Kidney epithelial cell (primary cell): Measurements from ENCODE around the gene CDK5RAP2. TPM values are rescaled to one million over a fixed set of nuclear protein-coding genes. Genes with fewer than 3 reads are reported as not detected.

Source experiments
- DNase-seq: peaks from one replicate; pipeline ENCODE4 v3.0.0-alpha.2; 2010; ENCODE audit warnings: low read depth
- H3K27me3 ChIP-seq: 2 replicates; pipeline ENCODE4 v1.6.0; 2011; ENCODE audit warnings: low read length; ENCODE audit not compliant: control insufficient read depth, insufficient read depth
- H3K36me3 ChIP-seq: 2 replicates; pipeline ENCODE4 v1.5.1; 2011; ENCODE audit warnings: low read length; ENCODE audit not compliant: control insufficient read depth, insufficient read depth
- H3K4me3 ChIP-seq: 2 replicates; pipeline ENCODE4 v1.5.1; 2011; ENCODE audit warnings: low read depth, mild to moderate bottlenecking, control low read depth, low read length
- total RNA-seq: library from RNA; depleted of rRNA; stranded (reverse); fragments of >200 nt; gene quantifications from 2 replicates; pipeline ENCODE4 v1.2.3, GENCODE V29; 2015
- TF ChIP-seq, protein P1 (sequence below): IDR thresholded peaks from 2 replicates; pipeline ENCODE4 v1.5.1; 2011; ENCODE audit warnings: mild to moderate bottlenecking, moderate library complexity, low read length, control low read depth, inconsistent platforms; ENCODE audit not compliant: insufficient read depth, poor library complexity, severe bottlenecking

CDK5RAP2 gene
- total RNA-seq, 1 donor from 2014 or later = 41.9 TPM

GRCh38 chr9:120490888-120491595, 88.9 kb downstream of the CDK5RAP2 start:
- no peak for DNase-seq
- TF ChIP-seq, protein P1, sequence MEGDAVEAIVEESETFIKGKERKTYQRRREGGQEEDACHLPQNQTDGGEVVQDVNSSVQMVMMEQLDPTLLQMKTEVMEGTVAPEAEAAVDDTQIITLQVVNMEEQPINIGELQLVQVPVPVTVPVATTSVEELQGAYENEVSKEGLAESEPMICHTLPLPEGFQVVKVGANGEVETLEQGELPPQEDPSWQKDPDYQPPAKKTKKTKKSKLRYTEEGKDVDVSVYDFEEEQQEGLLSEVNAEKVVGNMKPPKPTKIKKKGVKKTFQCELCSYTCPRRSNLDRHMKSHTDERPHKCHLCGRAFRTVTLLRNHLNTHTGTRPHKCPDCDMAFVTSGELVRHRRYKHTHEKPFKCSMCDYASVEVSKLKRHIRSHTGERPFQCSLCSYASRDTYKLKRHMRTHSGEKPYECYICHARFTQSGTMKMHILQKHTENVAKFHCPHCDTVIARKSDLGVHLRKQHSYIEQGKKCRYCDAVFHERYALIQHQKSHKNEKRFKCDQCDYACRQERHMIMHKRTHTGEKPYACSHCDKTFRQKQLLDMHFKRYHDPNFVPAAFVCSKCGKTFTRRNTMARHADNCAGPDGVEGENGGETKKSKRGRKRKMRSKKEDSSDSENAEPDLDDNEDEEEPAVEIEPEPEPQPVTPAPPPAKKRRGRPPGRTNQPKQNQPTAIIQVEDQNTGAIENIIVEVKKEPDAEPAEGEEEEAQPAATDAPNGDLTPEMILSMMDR = no peak
- H3K4me3 ChIP-seq = no peak overlapping the region
- H3K36me3 ChIP-seq = peaks cover 4% of the 10 kb centered on the region
- no peaks in the 10 kb centered on the region for H3K27me3 ChIP-seq

- H3K27me3 ChIP-seq = no peaks in the 10 kb centered on the region
- H3K36me3 ChIP-seq = peaks cover 4% of the 10 kb centered on the region
- DNase-seq = no peak
- no peak overlapping the region for H3K4me3 ChIP-seq
- TF ChIP-seq, protein P1 = no peak
These were observed 93.1 kb downstream of the CDK5RAP2 start for GRCh38 chr9:120486835-120487234.

DNA sequence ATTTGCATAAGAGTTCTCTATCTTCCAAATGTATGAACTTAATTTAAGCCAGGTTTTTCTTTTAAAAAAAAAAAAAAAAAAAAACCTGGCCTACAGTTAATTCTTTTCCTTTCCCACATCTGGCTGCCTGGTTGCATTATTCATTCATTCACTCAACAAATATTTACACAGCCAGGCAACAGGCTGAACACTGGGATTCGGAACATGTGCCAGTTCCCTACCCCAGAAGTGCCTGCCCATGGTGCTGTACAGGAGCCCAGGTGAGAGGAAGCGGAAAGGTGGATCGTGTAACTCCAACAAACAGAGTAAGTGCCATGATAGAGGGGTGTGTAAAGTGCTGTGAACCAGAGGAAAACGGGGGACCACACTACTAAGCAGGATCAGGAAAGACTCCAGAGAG, 93.6 kb downstream of the CDK5RAP2 start:
- Histone ChIP-seq H3K27me3 (no peaks in the 10 kb centered on the region), H3K4me3 (no peak overlapping the region), H3K36me3 (peaks cover 4% of the 10 kb centered on the region)
- no peak for DNase-seq
- TF ChIP-seq, protein P1 = no peak

DNA sequence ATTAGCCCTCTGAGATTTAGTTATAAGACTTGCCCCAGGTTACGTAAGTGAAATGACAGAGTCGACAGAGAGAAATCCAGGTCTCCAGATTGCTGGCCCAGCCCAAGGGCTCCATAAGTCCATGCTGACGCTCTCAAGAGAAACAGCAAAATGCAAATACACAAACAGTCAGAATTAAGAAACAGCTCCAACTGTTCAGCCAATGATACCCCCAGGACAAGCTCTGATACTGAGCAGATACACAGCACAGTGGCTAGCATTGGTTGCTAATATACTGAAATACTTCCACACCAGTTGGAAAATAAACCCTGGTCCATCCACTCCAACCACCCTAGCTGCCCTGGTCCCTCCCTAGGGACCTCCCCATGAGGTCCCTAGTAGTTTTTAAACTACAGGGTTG, 94.2 kb downstream of the CDK5RAP2 start:
- no peaks in the 10 kb centered on the region for H3K27me3 ChIP-seq
- DNase-seq = no peak
- no peak overlapping the region for H3K4me3 ChIP-seq
- TF ChIP-seq, protein P1 = no peak
- peaks cover 4% of the 10 kb centered on the region for H3K36me3 ChIP-seq

GRCh38 chr9:120484162-120484561, 95.8 kb downstream of the CDK5RAP2 start:
- Histone ChIP-seq H3K4me3 (no peak overlapping the region), H3K27me3 (no peaks in the 10 kb centered on the region), H3K36me3 (peaks cover 1% of the 10 kb centered on the region)
- no peak for DNase-seq
- TF ChIP-seq, protein P1 = no peak

GRCh38 chr9:120482424-120483186, 97.4 kb downstream of the CDK5RAP2 start:
- TF ChIP-seq, protein P1 = no peak
- no peak overlapping the region for H3K4me3 ChIP-seq
- H3K36me3 ChIP-seq = peaks cover under 1% of the 10 kb centered on the region
- H3K27me3 ChIP-seq = no peaks in the 10 kb centered on the region
- no peak for DNase-seq
